Gastroesophageal sphincter (tissue), 3 donors: ENCODE data around the gene F11.

Experiments
- CTCF ChIP-seq, 4 experiments: fragments of 200-600 bp in 2 of 4; fragments of 450-650 bp in 2 of 4; sonication (generic) in 1 of 4; IDR thresholded peaks; one replicate each; pipeline ENCODE4 v1.5.1; 2017 to 2019; ENCODE audit warnings: antibody characterized with exemption in 4 of 4, mild to moderate bottlenecking in 2 of 4, moderate library complexity in 2 of 4
- POLR2A ChIP-seq, 2 donors: fragments of 450-650 bp; IDR thresholded peaks; one replicate each; pipeline ENCODE4 v1.6.1; 2017; ENCODE audit warnings: antibody characterized with exemption in 2 of 2, mild to moderate bottlenecking in 2 of 2, moderate library complexity in 1 of 2
- POLR2AphosphoS5 ChIP-seq: sonication (generic); formaldehyde crosslinking; IDR thresholded peaks from one replicate; pipeline ENCODE4 v1.6.1; 2017; ENCODE audit warnings: antibody characterized with exemption

GRCh38 chr4:186244835-186245234, 21.2 kb upstream of the F11 start:
- no peak for TF ChIP-seq CTCF (IDR thresholded peaks at IDR 0.05)
- TF ChIP-seq POLR2A (IDR thresholded peaks at IDR 0.05): no peak
- TF ChIP-seq POLR2AphosphoS5: no peak
